HG03460 (cell line): Measurements from ENCODE around the gene CCDC178.

Experiments
- ATAC-seq: cut with Tn5 transposase; IDR thresholded peaks from one replicate; pipeline ENCODE4 v1.9.1; 2021; ENCODE audit not compliant: unreplicated experiment

CCDC178 gene

GRCh38 chr18:33135951-33136660, 304.4 kb downstream of the CCDC178 start:
- ATAC-seq: no peak

- ATAC-seq: no peak
Observed at GRCh38 chr18:33132657-33133056, 307.9 kb downstream of the CCDC178 start.

- no peak for ATAC-seq
Observed at GRCh38 chr18:33128581-33128980, 311.9 kb downstream of the CCDC178 start.

GRCh38 chr18:33123862-33124518, 316.5 kb downstream of the CCDC178 start:
- ATAC-seq: no peak

- no peak for ATAC-seq
Observed at GRCh38 chr18:33116376-33116775, 324.1 kb downstream of the CCDC178 start.

- no peak for ATAC-seq
Observed at GRCh38 chr18:33115917-33116316, 324.6 kb downstream of the CCDC178 start.

- ATAC-seq: no peak
Observed at GRCh38 chr18:33115476-33115875, 325.0 kb downstream of the CCDC178 start.

GRCh38 chr18:33114749-33115148, 325.8 kb downstream of the CCDC178 start:
- ATAC-seq: no peak

GRCh38 chr18:33113416-33113815, 327.1 kb downstream of the CCDC178 start:
- ATAC-seq: no peak

GRCh38 chr18:33107511-33107910, 333.0 kb downstream of the CCDC178 start:
- ATAC-seq: no peak

- ATAC-seq: no peak
Observed at GRCh38 chr18:33101316-33101715, 339.2 kb downstream of the CCDC178 start.

- ATAC-seq: no peak
Observed at GRCh38 chr18:33099626-33100025, 340.9 kb downstream of the CCDC178 start.

- no peak for ATAC-seq
Observed at GRCh38 chr18:33097126-33097525, 343.4 kb downstream of the CCDC178 start.

GRCh38 chr18:33090461-33090860, 350.1 kb downstream of the CCDC178 start:
- ATAC-seq: no peak

- no peak for ATAC-seq
Observed at GRCh38 chr18:33076601-33077000, 363.9 kb downstream of the CCDC178 start.

- ATAC-seq: no peak
Observed at GRCh38 chr18:33074125-33074524, 366.4 kb downstream of the CCDC178 start.

GRCh38 chr18:33062834-33063364, 377.6 kb downstream of the CCDC178 start:
- no peak for ATAC-seq

GRCh38 chr18:33052886-33053285, 387.6 kb downstream of the CCDC178 start:
- no peak for ATAC-seq

GRCh38 chr18:33051407-33051806, 389.1 kb downstream of the CCDC178 start:
- ATAC-seq: no peak

GRCh38 chr18:33040213-33040612, 400.3 kb downstream of the CCDC178 start:
- no peak for ATAC-seq

- ATAC-seq: no peak
Observed at GRCh38 chr18:33034945-33035344, 405.6 kb downstream of the CCDC178 start.

GRCh38 chr18:33034212-33034611, 406.3 kb downstream of the CCDC178 start:
- no peak for ATAC-seq
